IPS-18c (cell line): ENCODE data around the gene JADE1.

Source experiments
- H3K4me3 ChIP-seq: 2 replicates; pipeline ENCODE4 v1.7.0; 2013; ENCODE audit warnings: low read depth, mild to moderate bottlenecking, low read length, moderate library complexity; ENCODE audit not compliant: insufficient read depth
- H3K9me3 ChIP-seq: one replicate; pipeline ENCODE4 v1.6.1; 2013; ENCODE audit warnings: mild to moderate bottlenecking, low read length, moderate library complexity; ENCODE audit not compliant: control insufficient read depth, insufficient read depth

JADE1 gene

GRCh38 chr4:128859887-128860677 lies 50.6 kb downstream of the JADE1 start:
- no peak overlapping the region for H3K4me3 ChIP-seq
- H3K9me3 ChIP-seq, result no peaks in the 10 kb centered on the region

- Histone ChIP-seq H3K9me3 (no peaks in the 10 kb centered on the region), H3K4me3 (no peak overlapping the region)
These were observed 52.5 kb downstream of the JADE1 start for GRCh38 chr4:128861856-128862518.

- no peaks in the 10 kb centered on the region for H3K9me3 ChIP-seq
These were observed 53.3 kb downstream of the JADE1 start for GRCh38 chr4:128862608-128863311.

GRCh38 chr4:128863312-128864075 lies 54.0 kb downstream of the JADE1 start:
- Histone ChIP-seq H3K4me3 (no peak overlapping the region), H3K9me3 (no peaks in the 10 kb centered on the region)

More at GRCh38 chr4:128862608-128863311, 53.3 kb downstream of the JADE1 start:
- H3K4me3 ChIP-seq, result no peak overlapping the region

- Histone ChIP-seq H3K9me3 (no peaks in the 10 kb centered on the region), H3K4me3 (no peak overlapping the region)
These were observed 55.6 kb downstream of the JADE1 start for GRCh38 chr4:128865132-128865531.

- H3K4me3 ChIP-seq, result no peak overlapping the region
- H3K9me3 ChIP-seq, result no peaks in the 10 kb centered on the region
These were observed 56.8 kb downstream of the JADE1 start for GRCh38 chr4:128866269-128866668.

- Histone ChIP-seq H3K9me3 (no peaks in the 10 kb centered on the region), H3K4me3 (no peak overlapping the region)
These were observed 57.2 kb downstream of the JADE1 start for GRCh38 chr4:128866691-128867090.

GRCh38 chr4:128868758-128869157 lies 59.3 kb downstream of the JADE1 start:
- H3K4me3 ChIP-seq, result no peak overlapping the region
- no peaks in the 10 kb centered on the region for H3K9me3 ChIP-seq

GRCh38 chr4:128869776-128870509 lies 60.4 kb downstream of the JADE1 start:
- no peak overlapping the region for H3K4me3 ChIP-seq
- H3K9me3 ChIP-seq, result no peaks in the 10 kb centered on the region

- Histone ChIP-seq H3K4me3 (no peak overlapping the region), H3K9me3 (no peaks in the 10 kb centered on the region)
These were observed 62.4 kb downstream of the JADE1 start for GRCh38 chr4:128871948-128872347.

- H3K9me3 ChIP-seq, result no peaks in the 10 kb centered on the region
- H3K4me3 ChIP-seq, result no peak overlapping the region
These were observed 66.7 kb downstream of the JADE1 start for GRCh38 chr4:128876200-128876599.

GRCh38 chr4:128877934-128878333 lies 68.4 kb downstream of the JADE1 start:
- no peaks in the 10 kb centered on the region for H3K9me3 ChIP-seq
- H3K4me3 ChIP-seq, result no peak overlapping the region

GRCh38 chr4:128879283-128879682 lies 69.8 kb downstream of the JADE1 start:
- H3K9me3 ChIP-seq, result no peaks in the 10 kb centered on the region

GRCh38 chr4:128879971-128880370 lies 70.5 kb downstream of the JADE1 start:
- Histone ChIP-seq H3K4me3 (no peak overlapping the region), H3K9me3 (no peaks in the 10 kb centered on the region)

More at GRCh38 chr4:128879283-128879682, 69.8 kb downstream of the JADE1 start:
- no peak overlapping the region for H3K4me3 ChIP-seq

GRCh38 chr4:128880662-128881061 lies 71.2 kb downstream of the JADE1 start:
- Histone ChIP-seq H3K9me3 (no peaks in the 10 kb centered on the region), H3K4me3 (no peak overlapping the region)

- Histone ChIP-seq H3K4me3 (no peak overlapping the region), H3K9me3 (no peaks in the 10 kb centered on the region)
These were observed 95.3 kb downstream of the JADE1 start for GRCh38 chr4:128904821-128905220.

GRCh38 chr4:128906581-128906980 lies 97.1 kb downstream of the JADE1 start:
- Histone ChIP-seq H3K9me3 (no peaks in the 10 kb centered on the region), H3K4me3 (no peak overlapping the region)
